Esophagus muscularis mucosa (tissue), 4 donors: Measurements from ENCODE around the gene LSM4. TPM values are rescaled to one million over a fixed set of nuclear protein-coding genes. Genes with fewer than 3 reads are reported as not detected.

Source experiments
- DNase-seq: peaks from one replicate; pipeline ENCODE4 v3.0.0-alpha.2; 2017; ENCODE audit errors: extremely low spot score
- H3K27ac ChIP-seq, 4 donors: fragments of 200-600 bp; sonication (generic); replicated peaks in 1 of 4; 1 replicate in 3 of 4; 2 replicates in 1 of 4; pipeline ENCODE4 v1.5.1; 2016 to 2019; ENCODE audit warnings: mild to moderate bottlenecking in 1 of 4
- H3K27me3 ChIP-seq, 4 donors: fragments of 200-600 bp; sonication (generic); one replicate each; pipeline versions ENCODE4 v1.5.1 to v1.6.0; 2016 to 2019
- H3K36me3 ChIP-seq, 4 donors: fragments of 200-600 bp; sonication (generic); one replicate each; pipeline ENCODE4 v1.5.1; 2016 to 2019
- H3K4me1 ChIP-seq, 4 donors: fragments of 200-600 bp; sonication (generic); one replicate each; pipeline ENCODE4 v1.5.1; 2016 to 2019
- H3K4me3 ChIP-seq, 4 donors: fragments of 200-600 bp; sonication (generic); 1 replicate in 2 of 4; 2 replicates in 2 of 4; pipeline ENCODE4 v1.5.1; 2016 to 2019; ENCODE audit warnings: mild to moderate bottlenecking in 4 of 4, moderate library complexity in 1 of 4
- H3K9me3 ChIP-seq, 4 donors: fragments of 200-600 bp; sonication (generic); 1 replicate in 3 of 4; 2 replicates in 1 of 4; pipeline ENCODE4 v1.5.1; 2016 to 2019
- CTCF ChIP-seq, 3 experiments: fragments of 200-600 bp in 2 of 3; fragments of 450-650 bp in 1 of 3; sonication (generic) in 2 of 3; IDR thresholded peaks; one replicate each; pipeline ENCODE4 v1.5.1; 2017 to 2019; ENCODE audit warnings: antibody characterized with exemption in 3 of 3, mild to moderate bottlenecking in 2 of 3, moderate library complexity in 1 of 3
- EP300 ChIP-seq: sonication (generic); formaldehyde crosslinking; IDR thresholded peaks from one replicate; pipeline ENCODE4 v1.6.1; 2017; ENCODE audit warnings: antibody characterized with exemption
- POLR2A ChIP-seq: fragments of 450-650 bp; IDR thresholded peaks from one replicate; pipeline ENCODE4 v1.6.1; 2017; ENCODE audit warnings: antibody characterized with exemption, moderate library complexity, mild to moderate bottlenecking, low read depth
- POLR2AphosphoS5 ChIP-seq, 2 donors: sonication (generic); formaldehyde crosslinking; IDR thresholded peaks; one replicate each; pipeline ENCODE4 v1.6.1; 2017; ENCODE audit warnings: antibody characterized with exemption in 2 of 2
- WGBS: methylation state at CpG from one replicate; pipeline ENCODE4 v1.1.5; 2018; 5-methylcytosine and 5-hydroxymethylcytosine counted together
- intact Hi-C: fragments of 100-400 bp; cut with DNase I; formaldehyde crosslinking; loops from one replicate; pipeline ENCODE4 v1.15.1; 2023
- small RNA-seq, 3 donors: library from RNA; depleted of rRNA; stranded (forward); fragments of <200 nt; gene quantifications; one replicate each; pipeline ENCODE3, GENCODE V24; 2016
- total RNA-seq, 4 donors: library from RNA; depleted of rRNA; stranded (reverse); fragments of >200 nt; gene quantifications; one replicate each; pipeline versions ENCODE4 v1.1.0 to v1.2.1, GENCODE V29; 2016

LSM4 gene
- total RNA-seq, 4 donors from 2014 or later, result 86.8 to 116 (median 93.9) TPM

- H3K36me3 ChIP-seq, result peaks cover 0 to 31% (median 16%) of the 10 kb centered on the region in 4 donors
- H3K4me1 ChIP-seq, result no peaks in the 10 kb centered on the region
- TF ChIP-seq POLR2A (no peak), EP300 (no peak), POLR2AphosphoS5 (IDR thresholded peaks at IDR 0.05) (no peak), CTCF (IDR thresholded peaks at IDR 0.05) (no peak)
- WGBS, result 100% methylated on average over 1 of the region's 4 CpGs
- H3K4me3 ChIP-seq, result no peak overlapping the region
- intact Hi-C loops, result no loop called here
- H3K27me3 ChIP-seq, result peaks cover 0 to 10% (median 3%) of the 10 kb centered on the region in 4 donors
- H3K9me3 ChIP-seq, result no peaks in the 10 kb centered on the region
- no peak overlapping the region for H3K27ac ChIP-seq
- no peak for DNase-seq
Observed at GRCh38 chr19:18259893-18260292, 63.0 kb downstream of the LSM4 start.

- Histone ChIP-seq H3K4me3 (no peak overlapping the region), H3K4me1 (no peaks in the 10 kb centered on the region), H3K27me3 (peaks cover 0 to 22% (median 3%) of the 10 kb centered on the region in 4 donors), H3K36me3 (peaks cover 0 to 13% (median 6%) of the 10 kb centered on the region in 4 donors), H3K9me3 (no peaks in the 10 kb centered on the region), H3K27ac (no peak overlapping the region)
- intact Hi-C loops, result no loop called here
- DNase-seq, result no peak
- 92% methylated on average over 34 of the region's 55 CpGs for WGBS
- TF ChIP-seq POLR2A (no peak), POLR2AphosphoS5 (IDR thresholded peaks at IDR 0.05) (no peak), EP300 (no peak), CTCF (IDR thresholded peaks at IDR 0.05) (no peak)
Observed at GRCh38 chr19:18257503-18258470, 65.1 kb downstream of the LSM4 start.

Small RNAs within 50 kb of the gene (small RNA-seq; reads per million reads assigned to genes)
- gene MIR3188 (0 to 0.34 (median 0.33) reads per million in 3 donors), gene RN7SL513P (0 reads per million in 3 donors), gene RPL39P38 (0 reads per million in 3 donors)

Other genes with a start within 250 kb of the LSM4 start
- gene IL12RB1, start 236.1 kb downstream of the LSM4 start, total RNA-seq, result 1 to 10 TPM in 1 of 4 donors, under 1 TPM in 3; 0.42 to 2.0 (median 0.83) TPM
- gene MAST3, start 225.3 kb downstream of the LSM4 start, total RNA-seq, result 1 to 10 TPM; 5.0 to 8.5 (median 6.4) TPM
- 10 to 100 TPM in 3 of 4 donors, 1 to 10 TPM in 1; 4.2 to 32.2 (median 19.4) TPM for gene PIK3R2, start 169.9 kb downstream of the LSM4 start, total RNA-seq
- gene IFI30, start 149.3 kb downstream of the LSM4 start, total RNA-seq, result 10 to 100 TPM; 22.4 to 92.8 (median 42.9) TPM
- 10 to 100 TPM; 14.5 to 67.6 (median 21.2) TPM for gene MPV17L2, start 129.9 kb downstream of the LSM4 start, total RNA-seq
- 1 to 10 TPM; 1.7 to 2.5 (median 1.9) TPM for gene RAB3A, start 119.0 kb downstream of the LSM4 start, total RNA-seq
- gene PDE4C, start 96.6 kb downstream of the LSM4 start, total RNA-seq, result 1 to 10 TPM in 1 of 4 donors, under 1 TPM in 3; 0.17 to 1.2 (median 0.54) TPM
- gene IQCN, start 48.6 kb downstream of the LSM4 start, total RNA-seq, result 1 to 10 TPM in 3 of 4 donors, under 1 TPM in 1; 0.52 to 2.5 (median 1.3) TPM
- 100 to 1,000 TPM; 325 to 457 (median 403) TPM for gene JUND, start 41.5 kb downstream of the LSM4 start, total RNA-seq
- gene PGPEP1, start 17.5 kb upstream of the LSM4 start, total RNA-seq, result 10 to 100 TPM; 15.0 to 50.3 (median 28.0) TPM
- 1 to 10 TPM; 1.6 to 5.6 (median 3.8) TPM for gene GDF15, start 63.1 kb upstream of the LSM4 start, total RNA-seq
- 10 to 100 TPM in 1 of 4 donors, 1 to 10 TPM in 3; 5.8 to 20.4 (median 7.0) TPM for gene LRRC25, start 74.5 kb upstream of the LSM4 start, total RNA-seq
- 100 to 1,000 TPM in 1 of 4 donors, 10 to 100 TPM in 3; 53.2 to 109 (median 77.8) TPM for gene SSBP4, start 96.3 kb upstream of the LSM4 start, total RNA-seq
- 10 to 100 TPM; 15.8 to 38.9 (median 26.2) TPM for gene ISYNA1, start 115.1 kb upstream of the LSM4 start, total RNA-seq
- gene ELL, start 199.0 kb upstream of the LSM4 start, total RNA-seq, result 10 to 100 TPM in 3 of 4 donors, 1 to 10 TPM in 1; 9.1 to 35.1 (median 20.1) TPM
- 100 to 1,000 TPM; 420 to 568 (median 430) TPM for gene FKBP8, start 220.5 kb upstream of the LSM4 start, total RNA-seq
- 100 to 1,000 TPM; 129 to 155 (median 149) TPM for gene KXD1, start 234.8 kb upstream of the LSM4 start, total RNA-seq
- 100 to 1,000 TPM; 560 to 800 (median 665) TPM for gene UBA52, start 248.8 kb upstream of the LSM4 start, total RNA-seq